Stimulated activated CD4-positive, alpha-beta T cell treated with anti-CD3 and anti-CD28 coated beads, Interleukin-12 subunit alpha, Interleukin-12 subunit beta, amount 100 ng/mL, for 4 hours (primary cell): Measurements from ENCODE around the gene KIAA0040.

ENCODE experiments used
- DNase-seq: peaks from one replicate; pipeline ENCODE4 v3.0.0-alpha.2; 2020

Gene KIAA0040

DNA sequence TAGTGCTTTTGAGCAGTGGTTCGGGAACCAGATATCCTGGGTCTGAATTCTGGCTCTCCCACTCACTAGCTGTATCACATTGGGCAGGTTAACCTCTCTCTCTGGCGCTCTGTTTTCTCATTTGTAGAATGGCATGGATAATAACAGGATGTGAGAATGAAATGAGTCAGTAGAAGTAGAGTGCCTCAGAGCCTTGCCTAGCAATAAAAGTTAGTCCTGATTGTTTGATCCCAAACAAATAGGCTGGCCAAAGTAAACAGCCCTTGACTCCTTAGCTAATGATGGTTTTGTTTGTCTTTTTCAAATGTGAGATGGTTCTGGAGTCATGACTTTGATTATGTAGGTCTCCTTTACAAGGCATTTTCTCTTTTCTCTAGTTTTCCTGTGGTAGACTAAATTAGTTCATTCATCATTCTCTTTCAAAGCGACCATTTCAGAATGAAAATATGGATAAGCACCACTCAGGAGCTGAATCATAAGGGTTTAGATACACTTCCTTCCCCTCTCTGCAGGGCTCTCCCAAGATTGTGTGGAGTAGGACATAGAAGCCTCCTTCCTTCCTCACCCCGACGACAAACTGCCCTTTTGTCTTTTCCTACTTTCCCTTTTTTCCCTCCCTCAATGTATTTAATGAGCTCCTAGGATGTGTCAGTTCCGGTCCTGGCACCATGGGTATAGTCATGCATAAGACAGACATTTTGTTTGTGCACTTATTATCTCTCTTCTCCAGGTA, 23.1 kb downstream of the KIAA0040 start:
- DNase-seq, result no peak

DNA sequence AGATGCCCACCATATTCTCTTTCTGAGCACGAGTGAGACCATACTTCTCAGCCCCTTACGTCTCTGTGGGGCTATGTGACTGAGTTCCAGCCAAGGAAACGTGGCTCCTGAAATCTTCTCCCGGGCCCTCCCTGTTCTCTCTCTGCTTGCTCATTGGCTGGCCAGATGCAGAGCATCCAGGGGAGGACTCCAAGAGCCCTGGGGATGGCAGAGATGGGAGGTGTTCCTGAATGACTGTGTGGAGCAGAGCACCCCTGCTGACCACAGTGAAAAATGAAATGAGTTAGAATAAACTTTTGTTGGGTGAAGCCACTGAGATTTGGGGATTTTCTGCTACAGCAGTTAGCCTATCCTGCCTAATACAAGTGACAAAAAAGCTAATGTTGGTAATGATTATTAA, 23.8 kb downstream of the KIAA0040 start:
- no peak for DNase-seq

DNA sequence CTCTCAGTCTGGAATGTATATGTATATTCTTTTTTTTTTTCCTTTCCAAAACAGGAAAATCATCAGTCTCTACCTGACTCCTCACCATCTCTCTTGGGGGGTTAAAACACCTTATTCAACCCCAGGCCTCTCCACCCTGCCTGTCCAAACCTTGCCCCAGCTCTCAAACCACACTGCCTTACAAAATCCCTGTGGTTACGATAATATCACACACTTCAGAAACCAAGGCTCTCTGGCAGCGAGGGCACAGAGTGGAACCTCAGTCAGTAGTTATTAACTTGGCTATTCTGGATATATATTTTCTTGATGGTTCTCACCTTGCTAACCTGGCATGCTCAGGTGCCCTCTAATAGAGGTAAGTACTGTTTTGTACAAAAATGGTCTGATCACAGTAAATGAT, 24.7 kb downstream of the KIAA0040 start:
- DNase-seq, result no peak

DNA sequence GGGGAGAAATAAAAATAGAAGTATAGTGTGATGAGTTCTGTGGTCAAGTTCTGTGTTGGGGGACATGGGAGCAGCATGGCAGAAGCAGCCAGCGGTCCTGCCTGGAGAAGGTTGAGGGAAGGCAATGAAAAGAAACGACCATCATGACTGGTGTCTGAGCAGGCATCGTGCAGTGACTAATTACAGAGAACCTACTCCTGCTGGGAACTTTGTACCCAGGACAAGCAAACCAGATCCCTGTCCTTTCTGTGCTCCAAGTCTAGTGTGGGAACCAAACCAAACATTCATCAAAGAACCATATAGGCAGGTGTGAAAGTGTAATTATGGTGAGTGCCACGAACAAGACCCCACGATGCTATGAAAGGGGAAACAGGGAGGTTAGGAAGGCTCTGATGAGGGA, 25.8 kb downstream of the KIAA0040 start:
- no peak for DNase-seq

DNA sequence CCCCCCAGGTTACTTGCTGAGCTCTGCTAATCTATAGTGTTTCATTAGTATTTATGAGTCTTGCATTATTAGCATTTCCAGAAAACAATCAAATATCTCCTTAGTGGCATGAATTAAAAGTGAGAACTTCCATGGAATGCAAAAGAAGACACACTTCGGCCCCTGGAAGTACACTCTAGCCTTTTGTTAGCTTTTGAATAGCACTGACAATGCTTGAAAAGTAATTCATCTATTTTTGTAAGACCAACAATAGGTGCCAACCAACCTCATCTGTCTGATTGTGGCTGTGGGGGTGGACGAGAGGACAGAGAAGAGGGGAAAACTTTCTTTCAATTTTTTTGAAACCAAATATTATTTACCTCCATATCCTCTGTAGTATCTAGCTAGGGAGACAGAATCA, 27.8 kb downstream of the KIAA0040 start:
- no peak for DNase-seq

DNA sequence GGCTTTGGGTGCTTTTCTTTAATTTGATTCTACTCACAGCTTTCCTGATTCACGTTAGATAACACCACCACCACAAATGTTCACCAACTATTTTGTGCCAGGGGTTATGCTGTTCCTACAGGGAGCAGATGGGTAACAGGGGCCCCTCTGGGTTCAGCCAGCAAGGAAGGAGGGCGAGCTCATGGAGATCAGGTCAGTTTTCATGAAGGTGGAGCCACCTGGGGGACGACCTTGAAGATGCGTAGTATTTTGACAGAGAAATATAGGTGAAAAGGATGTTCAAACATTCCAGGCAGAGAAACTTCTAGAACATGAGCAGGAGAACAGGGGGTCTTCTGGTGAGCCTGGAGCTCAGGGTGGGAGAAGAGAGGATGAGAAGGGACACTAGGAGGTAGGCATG, 28.9 kb downstream of the KIAA0040 start:
- DNase-seq, result no peak

DNA sequence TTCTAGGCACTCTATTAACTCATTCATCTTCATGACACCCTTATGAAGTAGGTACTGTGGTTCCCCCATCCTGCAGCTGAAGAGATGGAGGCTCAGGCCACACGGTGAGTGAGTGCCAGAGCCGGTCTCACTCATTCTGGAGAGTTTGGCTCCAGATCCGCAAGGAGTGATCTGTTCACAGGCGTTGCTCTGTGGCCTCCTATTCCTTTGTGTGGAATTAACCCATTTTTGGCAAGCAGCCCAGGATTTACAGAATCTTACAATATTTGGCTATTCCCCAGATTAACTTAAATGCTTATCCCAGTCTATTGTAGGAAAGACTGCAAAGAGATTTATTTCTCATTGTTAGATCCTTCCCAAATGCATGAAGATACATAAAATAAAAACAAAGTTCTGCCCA, 29.6 kb downstream of the KIAA0040 start:
- DNase-seq, result no peak

DNA sequence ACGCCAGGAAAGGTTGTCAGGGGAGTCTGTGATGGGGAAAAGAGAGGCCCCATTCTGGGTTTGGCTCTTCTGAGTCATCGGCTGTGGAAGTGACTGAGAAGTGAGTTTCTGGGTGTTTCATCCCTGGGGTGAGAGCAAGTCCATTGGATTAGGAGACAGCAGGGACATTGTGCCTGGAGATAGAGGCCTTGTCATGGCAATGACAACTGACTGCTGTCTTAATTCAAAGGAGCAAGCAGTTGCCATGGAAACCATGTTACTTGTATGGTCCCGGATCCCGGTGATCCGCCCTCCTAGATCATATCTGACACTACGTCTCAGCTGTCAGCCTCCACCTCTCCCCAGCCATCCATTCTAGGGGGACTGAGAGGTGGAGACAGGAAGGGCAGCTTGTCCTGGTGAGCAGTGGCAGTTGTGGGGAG, 34.4 kb downstream of the KIAA0040 start:
- DNase-seq, result no peak

DNA sequence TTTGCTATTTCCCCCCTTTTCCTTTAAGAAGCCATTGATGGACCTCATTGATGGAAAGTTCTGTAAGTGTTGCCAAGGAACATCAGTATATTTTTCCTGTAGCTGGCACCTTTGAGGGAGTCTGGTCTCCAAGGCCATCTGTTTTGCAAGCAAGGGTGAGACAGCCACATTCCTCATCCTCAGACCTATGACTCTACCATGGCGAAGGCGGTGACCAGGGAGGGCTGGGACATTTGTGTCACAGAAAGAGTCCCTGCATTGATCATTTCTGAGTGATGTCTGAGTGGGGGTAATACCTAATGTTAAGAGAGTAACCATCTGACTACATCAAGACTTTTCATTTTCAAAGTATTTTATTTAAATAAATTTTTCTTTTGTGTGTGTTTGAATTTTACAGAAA, 35.4 kb downstream of the KIAA0040 start:
- no peak for DNase-seq

DNA sequence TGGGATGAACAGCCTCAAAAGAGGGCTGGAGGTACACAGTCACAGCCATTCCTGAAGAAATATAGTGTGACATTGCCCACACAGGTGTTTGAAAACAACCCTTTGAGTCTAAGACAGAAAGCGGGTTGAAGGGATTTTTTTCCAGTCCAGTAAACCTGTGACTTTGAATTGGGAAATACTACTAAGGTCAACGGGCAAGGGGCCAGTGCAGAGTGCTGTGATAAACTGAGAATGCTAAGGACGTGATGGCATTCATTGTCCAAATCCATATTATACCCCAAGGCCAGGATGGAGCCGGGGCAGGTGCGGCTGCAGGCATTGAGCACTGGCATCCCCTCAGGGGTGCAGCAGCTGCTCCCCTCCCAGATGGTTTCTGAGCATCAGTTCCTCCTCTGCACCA, 36.6 kb downstream of the KIAA0040 start:
- DNase-seq, result no peak

DNA sequence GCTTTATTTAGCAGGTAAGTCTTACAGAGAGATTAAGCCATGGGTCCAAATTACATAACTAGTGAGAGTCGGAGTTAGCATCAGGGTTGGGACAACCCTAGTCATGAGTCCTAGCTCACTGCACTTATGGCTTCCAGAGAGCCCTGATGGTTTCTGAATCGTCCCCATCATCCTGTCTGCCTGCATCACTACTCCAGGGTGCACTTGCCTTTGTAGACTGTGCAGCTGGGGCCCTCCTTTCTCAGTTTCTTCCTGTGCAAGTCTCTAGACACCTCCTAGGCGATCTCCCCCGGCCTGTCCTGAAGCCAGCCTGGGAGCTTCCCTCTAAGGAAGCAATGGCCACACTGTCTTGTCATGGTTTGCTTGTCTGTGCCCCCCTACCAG, 37.1 kb downstream of the KIAA0040 start:
- DNase-seq, result no peak

DNA sequence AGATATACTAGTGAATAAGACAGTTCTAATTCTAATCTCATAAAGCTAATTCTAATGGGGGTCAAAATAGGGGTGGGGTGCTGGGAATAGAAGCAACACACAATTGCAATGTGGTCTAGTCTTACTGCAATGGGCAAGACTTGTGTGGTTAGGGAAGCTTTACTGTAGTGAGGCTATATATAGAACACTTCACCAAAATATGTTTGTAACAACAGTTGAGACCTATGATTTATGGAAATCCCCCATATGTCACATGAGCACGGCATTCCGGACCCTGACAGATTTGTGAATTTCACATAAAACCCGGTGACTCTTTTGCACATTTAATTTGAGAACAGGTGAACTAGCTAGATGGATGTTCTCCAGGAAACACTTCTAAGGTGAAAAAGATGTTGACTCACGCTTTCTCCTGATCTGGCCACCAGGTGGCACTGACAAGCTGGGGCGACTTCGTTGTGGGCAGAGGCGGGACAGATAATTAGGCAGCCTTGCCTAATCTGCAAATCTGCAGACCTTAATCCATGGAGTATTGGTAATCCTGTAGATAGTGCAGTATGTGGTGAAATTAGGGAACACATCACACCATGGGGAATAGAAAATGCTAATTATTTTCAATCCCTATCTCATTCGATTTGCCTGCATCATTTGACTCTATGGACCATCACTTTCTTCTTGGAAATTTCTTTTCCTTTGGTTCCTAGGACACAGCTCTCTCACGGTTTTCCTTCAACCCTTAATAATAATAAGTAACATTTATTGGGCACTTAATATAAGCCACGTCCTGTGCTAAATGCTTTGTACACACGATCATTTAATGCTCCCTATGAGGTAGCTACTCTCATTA, 37.7 kb downstream of the KIAA0040 start:
- DNase-seq, result peak; percentile 72

DNA sequence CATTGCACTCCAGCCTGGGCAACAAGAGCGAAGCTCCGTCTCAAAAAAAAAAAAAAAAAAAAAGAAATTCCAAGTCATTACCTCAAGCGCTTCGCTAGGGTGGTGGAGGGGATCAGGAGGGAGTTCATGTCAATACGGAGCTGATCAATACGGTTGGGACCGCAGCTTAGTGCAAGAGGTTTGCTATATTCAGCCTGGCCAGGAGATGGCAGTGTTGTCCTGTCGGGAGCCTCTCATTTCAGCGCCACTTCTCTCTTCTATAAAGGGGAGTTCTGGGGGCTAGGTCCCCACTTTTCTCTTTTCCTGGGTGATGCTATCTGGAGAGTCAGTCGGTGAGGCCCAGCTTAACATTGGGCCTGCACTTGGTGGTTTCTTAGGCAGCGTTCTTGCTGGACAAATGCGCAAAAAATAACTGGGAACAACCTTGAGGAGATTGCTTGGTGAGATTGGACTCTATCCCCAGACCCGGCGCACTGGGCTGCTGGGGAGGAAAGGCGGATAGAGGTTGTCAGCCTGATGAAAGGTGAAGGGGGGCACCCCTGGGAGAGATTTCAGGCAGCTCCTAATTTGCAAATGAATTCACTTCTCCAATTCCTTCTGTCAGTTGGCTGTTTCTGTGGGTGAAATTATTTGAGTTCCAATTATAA, 40.4 kb downstream of the KIAA0040 start:
- DNase-seq, result peak; percentile 70

DNA sequence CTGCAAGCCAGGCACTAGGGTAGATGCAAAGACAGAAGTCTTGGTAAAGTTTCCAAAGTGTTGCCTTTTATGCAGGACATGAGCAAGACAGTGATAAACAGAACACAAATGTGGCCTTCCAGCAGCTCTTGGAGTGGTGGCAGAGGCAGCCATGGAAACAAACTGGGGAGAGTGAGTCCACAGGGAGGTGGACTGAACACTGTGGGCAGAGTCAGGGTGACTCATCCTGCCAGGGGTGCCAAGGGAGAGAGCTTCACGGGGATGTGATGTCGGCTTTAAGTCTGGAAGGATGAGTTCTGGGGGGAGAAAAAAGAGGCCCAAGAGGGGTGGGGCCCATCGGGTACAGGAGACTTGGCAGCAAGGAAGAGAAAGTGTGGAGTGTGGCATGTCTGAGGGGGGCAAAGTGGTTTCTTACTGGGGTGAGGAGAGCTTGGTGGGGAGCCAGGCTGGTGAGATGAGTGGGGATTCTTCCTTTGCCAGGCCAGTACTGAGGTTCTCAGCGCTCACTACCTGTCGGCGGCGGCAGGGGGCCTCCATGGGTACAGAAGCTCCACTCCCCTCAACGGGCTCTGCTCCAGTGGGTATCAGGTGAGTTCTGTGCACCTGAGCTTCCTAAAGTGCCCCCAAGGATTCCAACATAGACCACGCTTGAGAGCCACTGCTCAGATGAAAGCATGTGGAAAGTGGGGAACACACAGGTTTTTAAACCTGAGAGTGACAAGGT, 41.8 kb downstream of the KIAA0040 start:
- no peak for DNase-seq

DNA sequence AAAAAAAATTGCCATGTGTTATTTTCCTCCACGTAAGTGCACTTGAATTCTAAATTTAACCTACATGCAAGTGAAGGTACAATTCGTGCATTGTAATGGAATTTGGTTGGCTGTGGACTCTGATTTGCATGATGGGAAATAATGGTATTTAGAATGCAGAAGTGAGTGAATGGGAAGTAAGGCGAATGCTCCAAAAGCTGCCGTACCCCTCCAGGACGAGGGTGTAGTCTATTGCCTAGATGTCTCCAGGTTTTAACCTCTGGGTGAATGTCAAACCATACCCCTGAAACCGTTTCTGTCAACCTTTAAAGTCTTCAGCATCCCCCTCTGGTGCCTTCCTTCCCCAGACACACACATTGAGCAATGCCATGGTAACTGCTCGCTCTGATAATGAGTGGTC, 44.5 kb downstream of the KIAA0040 start:
- DNase-seq, result no peak

DNA sequence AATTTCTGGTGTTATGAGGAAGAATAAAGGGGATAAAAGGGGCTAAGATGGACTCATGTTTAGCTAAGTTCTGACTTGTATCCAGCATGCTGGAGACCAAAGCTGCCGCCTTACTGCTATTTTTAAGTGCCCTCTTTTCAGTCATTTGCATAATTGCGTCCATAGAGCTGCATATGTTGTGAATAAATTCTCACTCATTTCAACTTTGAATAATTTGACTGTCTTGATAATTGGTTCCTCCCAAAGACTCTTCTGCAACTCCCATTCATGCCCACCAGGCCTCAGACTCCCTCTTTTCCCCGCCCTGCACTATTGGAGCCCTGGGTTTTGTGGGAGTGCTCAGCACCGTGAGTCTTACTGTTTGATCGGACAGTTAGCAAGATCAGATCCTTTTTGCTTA, 45.0 kb downstream of the KIAA0040 start:
- DNase-seq, result no peak

DNA sequence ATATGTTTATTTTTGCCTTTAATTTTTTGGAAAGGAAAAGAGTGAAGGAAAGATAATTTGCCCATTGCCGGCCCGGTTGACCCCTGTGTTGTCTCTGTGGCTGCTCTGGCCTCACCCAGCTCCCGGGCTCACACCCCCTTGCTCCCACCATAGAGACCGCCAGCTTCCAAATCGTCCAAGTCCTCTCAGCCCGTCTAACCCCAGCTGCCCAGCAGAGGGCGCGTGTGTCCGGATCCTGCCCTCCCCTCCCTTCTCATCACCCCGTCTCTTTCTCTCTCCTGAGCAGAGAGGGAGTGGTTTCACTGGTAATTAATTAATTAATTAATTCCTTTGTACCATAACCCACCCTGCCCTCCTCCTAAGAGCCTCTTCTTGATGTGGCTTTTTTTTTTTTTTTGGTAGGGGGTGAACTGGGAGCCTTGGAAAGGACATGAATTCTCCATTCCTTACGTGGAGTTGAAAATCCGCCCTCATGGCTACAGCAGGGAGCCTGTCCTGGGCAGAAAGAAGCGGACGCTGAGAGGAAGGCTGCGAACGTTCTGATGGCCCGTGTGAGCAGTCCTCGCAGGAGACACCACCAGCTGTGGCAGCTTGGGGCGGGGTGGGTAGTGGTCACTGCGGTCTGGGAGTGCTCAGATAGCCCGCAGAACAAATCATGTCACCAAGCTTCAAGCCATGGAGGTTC, 45.9 kb downstream of the KIAA0040 start:
- peak; percentile 71 for DNase-seq

DNA sequence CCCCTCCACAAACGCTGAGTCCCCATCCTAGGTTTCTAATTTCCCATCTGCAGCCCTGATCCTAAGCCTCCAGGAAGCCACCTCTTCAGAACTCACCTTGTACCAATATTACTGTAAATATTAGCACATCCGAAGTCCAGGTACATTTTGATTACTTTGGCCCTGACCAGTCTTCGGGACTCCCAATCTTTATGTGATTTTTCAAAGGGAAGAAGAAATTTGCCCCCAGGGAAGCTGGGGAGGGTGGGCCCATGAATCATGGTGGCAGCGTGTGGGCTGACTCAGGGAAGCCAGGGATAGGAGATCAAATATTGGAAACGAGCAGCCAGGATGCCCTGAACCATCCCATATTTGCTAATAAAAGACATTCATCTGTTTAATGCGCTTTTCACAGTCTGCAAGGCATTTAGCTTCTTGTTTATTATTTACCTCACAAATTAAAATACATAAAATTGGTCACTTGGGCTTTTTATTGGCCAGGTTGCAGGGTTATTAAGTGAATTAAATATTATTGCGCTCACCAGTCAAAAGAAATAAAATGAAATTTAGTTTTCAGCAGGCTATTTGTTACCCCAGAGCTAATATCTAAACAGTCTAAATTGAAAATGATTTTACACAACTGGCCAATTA, 46.6 kb downstream of the KIAA0040 start:
- DNase-seq, result no peak

DNA sequence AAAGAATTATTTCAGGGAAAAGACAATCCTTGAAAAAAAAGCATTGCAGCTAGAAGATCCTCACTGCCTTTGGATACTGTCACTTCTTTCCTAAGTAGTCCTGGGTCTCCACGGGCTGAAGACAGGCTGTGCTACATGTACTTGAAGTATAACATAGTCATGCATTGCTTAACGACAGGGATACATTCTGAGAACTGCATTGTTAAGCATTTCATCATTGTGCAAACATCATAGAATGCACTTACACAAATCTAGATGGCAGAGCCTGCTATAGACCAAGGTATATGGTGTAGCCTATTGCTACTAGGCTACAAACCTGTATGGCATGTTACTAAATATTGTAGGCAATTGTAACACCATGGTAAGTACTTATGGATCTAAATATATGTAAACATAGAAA, 54.0 kb downstream of the KIAA0040 start:
- no peak for DNase-seq

DNA sequence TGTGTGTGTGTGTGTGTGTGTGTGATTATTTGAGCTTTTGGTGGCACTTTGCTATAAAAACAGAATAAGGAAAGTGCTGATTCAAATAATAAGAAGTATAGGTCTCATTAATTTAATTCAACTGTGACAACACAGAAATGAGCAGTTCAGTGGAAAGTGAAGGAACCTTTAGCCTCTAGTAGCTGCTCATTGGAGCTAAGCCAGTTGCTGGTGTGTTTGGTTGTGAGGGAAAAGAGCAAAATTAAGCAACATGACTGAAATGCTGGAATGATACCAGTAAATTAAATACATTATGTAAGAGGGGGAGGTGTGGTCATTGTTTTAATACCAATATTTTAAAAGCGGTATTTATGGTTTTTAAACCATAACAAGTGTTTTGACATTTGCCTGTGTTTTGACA, 55.2 kb downstream of the KIAA0040 start:
- DNase-seq, result no peak

DNA sequence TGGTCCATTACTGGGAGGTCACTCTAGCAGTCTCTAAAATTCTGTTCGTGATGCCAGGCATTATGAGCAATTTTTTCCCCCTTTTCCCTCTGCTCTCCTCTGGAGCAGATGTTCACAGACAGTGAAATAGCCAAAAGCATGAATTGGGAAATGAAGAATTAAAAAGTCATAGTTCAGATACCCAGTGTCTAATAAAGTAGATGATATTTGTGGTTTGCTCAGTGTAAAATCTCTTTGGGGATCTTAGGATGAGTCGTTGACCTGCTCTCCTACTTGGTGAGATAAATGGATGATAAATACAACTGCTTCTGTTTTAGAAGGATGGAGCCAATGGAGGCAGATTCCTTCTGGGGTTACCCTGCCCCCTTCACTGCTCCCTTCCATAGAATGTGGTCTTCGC, 56.3 kb downstream of the KIAA0040 start:
- DNase-seq, result no peak

DNA sequence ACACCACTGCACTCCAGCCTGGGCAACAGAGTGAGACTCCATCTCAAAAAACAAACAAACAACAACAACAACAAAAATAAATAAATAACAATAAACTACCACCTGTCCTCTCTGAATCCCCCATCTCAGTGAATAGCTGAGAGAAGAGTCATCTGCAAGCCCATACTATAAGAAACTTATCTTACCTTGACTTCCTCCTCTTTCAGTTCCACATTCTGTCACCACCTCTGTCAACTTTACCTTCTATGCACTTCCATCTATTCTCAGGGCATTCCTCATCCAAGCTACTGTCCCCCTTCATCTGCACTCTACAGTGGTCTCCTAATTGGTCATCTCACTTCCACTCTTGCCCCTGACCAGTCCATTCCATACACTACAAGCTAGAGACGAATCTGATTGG, 58.1 kb downstream of the KIAA0040 start:
- no peak for DNase-seq
